ENCODE data around the gene TECPR2. TPM values are rescaled to one million over a fixed set of nuclear protein-coding genes. Genes with fewer than 3 reads are reported as not detected.

TECPR2 gene
- total RNA-seq, 1 donor from 2014 or later: 26.9 TPM

- H3K4me3 Mint-ChIP-seq (ENCODE audit: unreplicated experiment): peak overlapping the region; percentile 89
- DNase-seq (ENCODE audit: extremely low spot score, unreplicated experiment): peak; percentile 98
- peak overlapping the region; percentile 97 for H3K27ac Mint-ChIP-seq (ENCODE audit: unreplicated experiment)
- H3K9me3 Mint-ChIP-seq (ENCODE audit: unreplicated experiment): no peaks in the 10 kb centered on the region
- H3K27me3 Mint-ChIP-seq (ENCODE audit: unreplicated experiment): no peaks in the 10 kb centered on the region
- H3K4me1 Mint-ChIP-seq (ENCODE audit: unreplicated experiment): peaks cover 51% of the 10 kb centered on the region
- TF ChIP-seq, protein P1, sequence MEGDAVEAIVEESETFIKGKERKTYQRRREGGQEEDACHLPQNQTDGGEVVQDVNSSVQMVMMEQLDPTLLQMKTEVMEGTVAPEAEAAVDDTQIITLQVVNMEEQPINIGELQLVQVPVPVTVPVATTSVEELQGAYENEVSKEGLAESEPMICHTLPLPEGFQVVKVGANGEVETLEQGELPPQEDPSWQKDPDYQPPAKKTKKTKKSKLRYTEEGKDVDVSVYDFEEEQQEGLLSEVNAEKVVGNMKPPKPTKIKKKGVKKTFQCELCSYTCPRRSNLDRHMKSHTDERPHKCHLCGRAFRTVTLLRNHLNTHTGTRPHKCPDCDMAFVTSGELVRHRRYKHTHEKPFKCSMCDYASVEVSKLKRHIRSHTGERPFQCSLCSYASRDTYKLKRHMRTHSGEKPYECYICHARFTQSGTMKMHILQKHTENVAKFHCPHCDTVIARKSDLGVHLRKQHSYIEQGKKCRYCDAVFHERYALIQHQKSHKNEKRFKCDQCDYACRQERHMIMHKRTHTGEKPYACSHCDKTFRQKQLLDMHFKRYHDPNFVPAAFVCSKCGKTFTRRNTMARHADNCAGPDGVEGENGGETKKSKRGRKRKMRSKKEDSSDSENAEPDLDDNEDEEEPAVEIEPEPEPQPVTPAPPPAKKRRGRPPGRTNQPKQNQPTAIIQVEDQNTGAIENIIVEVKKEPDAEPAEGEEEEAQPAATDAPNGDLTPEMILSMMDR (IDR thresholded peaks at IDR 0.05): peak; percentile 59
- H3K36me3 Mint-ChIP-seq (ENCODE audit: unreplicated experiment): no peaks in the 10 kb centered on the region
Observed at GRCh38 chr14:102316743-102317563, 45.8 kb upstream of the TECPR2 start.

DNA sequence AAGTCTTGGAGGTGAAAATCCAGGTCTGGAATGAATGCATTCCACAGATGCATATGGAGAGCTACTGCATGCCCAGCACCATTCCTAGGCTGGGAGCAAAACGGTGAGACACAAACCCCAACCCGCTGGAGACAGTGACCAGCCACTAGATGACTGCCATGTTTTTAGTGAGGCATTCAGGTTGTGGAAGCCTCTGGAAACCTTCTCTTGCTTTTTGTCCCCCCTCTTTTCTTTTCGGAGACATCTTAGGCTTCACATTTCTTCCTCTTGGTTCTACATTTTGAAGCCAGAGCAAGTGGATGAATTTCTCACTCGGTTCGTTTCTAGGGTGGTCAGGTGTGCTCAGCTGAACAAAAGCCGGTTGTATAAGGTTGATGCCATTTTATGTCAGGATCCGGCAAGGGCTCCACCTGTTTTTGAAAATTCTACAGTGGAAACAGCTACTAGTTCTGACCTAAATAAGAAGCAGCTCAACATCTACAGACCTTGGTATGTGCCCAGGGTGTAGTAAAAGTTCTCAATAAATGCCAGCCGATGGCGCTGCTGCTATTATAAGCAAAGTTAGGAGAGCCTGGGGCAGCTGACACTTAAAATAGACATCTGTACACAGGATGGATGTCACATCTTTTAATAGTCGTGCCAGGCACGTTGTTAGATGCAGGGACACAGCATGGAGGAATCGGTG lies 45.0 kb upstream of the TECPR2 start:
- no peaks in the 10 kb centered on the region for H3K27me3 Mint-ChIP-seq (ENCODE audit: unreplicated experiment)

DNA sequence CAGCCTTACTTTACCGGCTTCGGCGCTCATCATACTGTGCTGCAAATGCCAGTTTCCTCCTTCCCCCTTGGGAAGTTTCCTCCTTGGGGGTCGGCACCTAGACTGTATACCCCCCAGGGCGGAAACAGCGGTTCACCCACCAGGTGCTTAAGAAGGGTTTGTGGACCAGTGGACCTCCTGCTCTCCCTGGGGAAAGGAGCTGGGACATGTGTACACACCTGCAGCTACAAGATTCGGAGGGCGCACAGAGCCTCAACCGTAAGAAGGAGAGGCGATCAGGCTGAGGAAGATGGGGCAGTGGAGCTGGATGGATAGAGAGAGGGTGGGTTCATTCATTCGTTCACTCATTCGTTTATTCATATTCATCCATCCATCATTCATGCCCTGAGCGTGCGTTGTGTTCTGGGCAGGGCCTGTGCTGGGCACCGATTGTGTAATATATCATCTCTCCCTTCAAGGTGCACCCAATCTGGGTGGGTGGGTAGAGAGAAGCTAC lies 43.9 kb upstream of the TECPR2 start:
- H3K4me3 Mint-ChIP-seq (ENCODE audit: unreplicated experiment): peak overlapping the region; percentile 89
- H3K27me3 Mint-ChIP-seq (ENCODE audit: unreplicated experiment): no peaks in the 10 kb centered on the region
- no peaks in the 10 kb centered on the region for H3K9me3 Mint-ChIP-seq (ENCODE audit: unreplicated experiment)
- peak overlapping the region; percentile 98 for H3K27ac Mint-ChIP-seq (ENCODE audit: unreplicated experiment)
- H3K4me1 Mint-ChIP-seq (ENCODE audit: unreplicated experiment): peaks cover 55% of the 10 kb centered on the region
- no peak for DNase-seq (ENCODE audit: extremely low spot score, unreplicated experiment)
- TF ChIP-seq, protein P1 (IDR thresholded peaks at IDR 0.05): no peak
- no peaks in the 10 kb centered on the region for H3K36me3 Mint-ChIP-seq (ENCODE audit: unreplicated experiment)

More for the DNA sequence above, 45.0 kb upstream of the TECPR2 start:
- Mint-ChIP-seq H3K9me3 (ENCODE audit: unreplicated experiment) (no peaks in the 10 kb centered on the region), H3K4me3 (ENCODE audit: unreplicated experiment) (peak overlapping the region; percentile 89), H3K36me3 (ENCODE audit: unreplicated experiment) (no peaks in the 10 kb centered on the region), H3K27ac (ENCODE audit: unreplicated experiment) (peak overlapping the region; percentile 97), H3K4me1 (ENCODE audit: unreplicated experiment) (peaks cover 51% of the 10 kb centered on the region)
- no peak for DNase-seq (ENCODE audit: extremely low spot score, unreplicated experiment)
- TF ChIP-seq, protein P1 (IDR thresholded peaks at IDR 0.05): no peak

DNA sequence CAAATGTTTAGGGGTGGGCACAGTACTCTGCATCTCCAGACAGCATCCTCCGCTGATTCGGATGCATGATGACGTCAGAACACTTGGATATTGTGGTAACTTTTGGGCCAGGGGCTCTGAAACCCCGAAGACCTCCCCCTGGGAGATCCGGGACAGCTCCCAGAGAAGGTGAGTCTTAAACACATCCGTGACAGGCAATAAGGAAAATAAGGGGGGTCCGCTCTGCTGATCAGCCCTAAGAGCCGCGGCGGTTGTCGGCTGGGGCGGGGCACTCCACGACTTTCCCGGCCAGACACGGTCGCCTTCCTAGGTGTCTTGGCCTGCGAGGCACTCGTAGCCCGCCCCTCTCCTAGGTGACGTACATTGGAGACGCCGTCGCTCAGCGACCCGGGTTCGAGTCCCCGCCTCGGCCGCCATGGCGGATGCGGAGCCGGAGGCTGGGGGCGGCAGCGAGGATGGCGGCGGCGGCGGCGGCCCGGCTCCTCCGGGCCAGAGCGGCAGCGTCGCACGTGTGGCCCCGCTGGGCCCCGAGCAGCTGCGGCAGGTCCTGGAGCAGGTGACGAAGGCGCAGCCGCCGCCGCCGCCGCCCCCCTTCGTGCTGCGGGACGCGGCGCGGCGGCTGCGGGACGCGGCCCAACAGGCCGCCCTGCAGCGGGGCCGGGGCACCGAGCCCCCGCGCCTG lies 43.2 kb upstream of the TECPR2 start, which contains the start of gene ZNF839:
ZNF839 (plus strand) TSS at position 396 of the 682 bp plus-strand sequence; CDS start at position 416, 20 bp downstream.
- H3K4me1 Mint-ChIP-seq (ENCODE audit: unreplicated experiment): peaks cover 48% of the 10 kb centered on the region
- no peaks in the 10 kb centered on the region for H3K9me3 Mint-ChIP-seq (ENCODE audit: unreplicated experiment)
- H3K4me3 Mint-ChIP-seq (ENCODE audit: unreplicated experiment): peak within 1 kb of the TSS; percentile 89
- peak; percentile 97 for DNase-seq (ENCODE audit: extremely low spot score, unreplicated experiment)
- peak within 1 kb of the TSS; percentile 98 for H3K27ac Mint-ChIP-seq (ENCODE audit: unreplicated experiment)
- TF ChIP-seq, protein P1 (IDR thresholded peaks at IDR 0.05): no peak
- H3K36me3 Mint-ChIP-seq (ENCODE audit: unreplicated experiment): no peaks in the 10 kb centered on the region
- no peaks in the 10 kb centered on the region for H3K27me3 Mint-ChIP-seq (ENCODE audit: unreplicated experiment)

Data from osteocyte (in vitro differentiated cells).